Activated CD4-positive, alpha-beta memory T cell treated with anti-CD3 and anti-CD28 coated beads for 36 hours (primary cell): ENCODE measurements around the gene DHRS2. TPM values are rescaled to one million over a fixed set of nuclear protein-coding genes. Genes with fewer than 3 reads are reported as not detected.
"Not testable (repeated sequence)": the region's sequence is repeated elsewhere in the genome, so short reads cannot be mapped to it uniquely, and the experiment has no call there.

Experiments used
- CTCF ChIA-PET: fragments of 350-600 bp; sonication (Branson Sonifier 250); formaldehyde crosslinking; loops from one replicate; lab custom pipeline; 2021; ENCODE audit warnings: antibody characterized with exemption, inconsistent platforms; lab: Charles Lee
- POLR2A ChIA-PET: fragments of 350-600 bp; sonication (Branson Sonifier 250); formaldehyde crosslinking; loops from one replicate; lab custom pipeline; 2021; ENCODE audit warnings: antibody characterized with exemption; lab: Charles Lee
- DNase-seq: peaks from one replicate; pipeline ENCODE4 v3.0.0-alpha.2; 2020
- H3K27ac Mint-ChIP-seq: one replicate; pipeline ENCODE4 v1.8.0; 2021; ENCODE audit warnings: mixed read lengths
- H3K27me3 Mint-ChIP-seq: one replicate; pipeline ENCODE4 v1.8.0; 2021; ENCODE audit warnings: mixed read lengths
- H3K36me3 Mint-ChIP-seq: one replicate; pipeline ENCODE4 v1.8.0; 2021; ENCODE audit warnings: mixed read lengths
- H3K4me1 Mint-ChIP-seq: one replicate; pipeline ENCODE4 v1.8.0; 2021; ENCODE audit warnings: low read depth, mixed read lengths
- H3K4me3 Mint-ChIP-seq: one replicate; pipeline ENCODE4 v1.8.0; 2021; ENCODE audit warnings: mild to moderate bottlenecking, mixed read lengths
- H3K9me3 Mint-ChIP-seq: one replicate; pipeline ENCODE4 v1.8.0; 2021; ENCODE audit warnings: mixed read lengths
- intact Hi-C: fragments of 100-400 bp; cut with micrococcal nuclease; formaldehyde crosslinking; loops from one replicate; pipeline ENCODE4 v1.15.1; 2023
- total RNA-seq, 2 experiments: library from RNA; stranded (reverse); gene quantifications; one replicate each; pipeline ENCODE4 v1.2.3, GENCODE V29; 2021

The DHRS2 gene
- total RNA-seq, 2 experiments from 2014 or later = 2.5 to 2.6 TPM

DNA sequence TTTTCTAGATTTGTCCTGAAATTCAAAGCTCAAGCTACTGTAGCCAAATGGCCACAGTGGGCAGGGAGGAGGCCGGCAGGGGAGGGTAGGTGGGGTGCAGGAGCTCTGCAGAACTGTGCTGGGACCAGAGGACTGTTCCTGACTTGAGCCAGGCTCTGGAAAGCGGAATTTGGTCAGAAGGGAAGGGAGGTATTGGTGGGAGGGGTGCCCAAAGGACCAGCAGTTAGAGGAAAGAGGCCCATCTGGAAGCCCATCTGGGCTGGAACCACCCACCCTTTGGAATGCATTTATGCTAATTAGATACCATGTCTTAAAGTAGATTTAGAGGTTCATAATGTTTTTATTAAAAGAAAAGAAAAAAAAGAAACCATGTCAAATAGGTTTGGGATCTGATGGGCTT, 33.1 kb upstream of the DHRS2 start:
- H3K27ac Mint-ChIP-seq = no peak overlapping the region
- CTCF ChIA-PET = interaction anchor here (1.6 kb wide), 1 partner anchor 29 kb away, joined by 7 read pairs; no protein-coding TSS in a partner anchor
- POLR2A ChIA-PET = no interaction called here

DNA sequence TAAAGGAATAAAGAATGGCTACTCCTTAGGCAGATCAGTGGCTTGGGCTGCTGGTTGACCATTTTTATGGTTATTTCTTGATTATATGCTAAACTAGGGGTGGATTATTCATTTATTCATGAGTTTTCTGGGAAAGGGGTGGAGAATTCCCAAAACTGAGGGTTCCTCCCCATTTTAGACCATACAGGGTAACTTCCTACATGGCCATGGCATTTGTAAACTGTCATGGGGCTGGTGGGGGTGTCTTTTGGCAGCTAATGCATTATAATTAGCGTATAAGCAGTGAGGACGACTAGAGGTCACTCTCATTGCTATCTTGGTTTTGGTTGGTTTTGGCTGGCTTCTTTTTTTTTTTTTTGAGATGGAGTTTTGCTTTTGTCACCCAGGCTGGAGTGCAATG, 32.0 kb upstream of the DHRS2 start:
- DNase-seq = no peak
- peaks cover 3% of the 10 kb centered on the region for H3K36me3 Mint-ChIP-seq
- H3K27ac Mint-ChIP-seq = no peak overlapping the region
- peaks cover 25% of the 10 kb centered on the region for H3K4me1 Mint-ChIP-seq
- peaks cover 7% of the 10 kb centered on the region for H3K9me3 Mint-ChIP-seq
- intact Hi-C loops = no loop called here
- no peaks in the 10 kb centered on the region for H3K27me3 Mint-ChIP-seq
- no peak overlapping the region for H3K4me3 Mint-ChIP-seq
- CTCF ChIA-PET = no interaction called here
- POLR2A ChIA-PET = no interaction called here

More for the DNA sequence above, 33.1 kb upstream of the DHRS2 start:
- DNase-seq = no peak
- Mint-ChIP-seq H3K27me3 (no peaks in the 10 kb centered on the region), H3K4me1 (peaks cover 19% of the 10 kb centered on the region), H3K36me3 (no peaks in the 10 kb centered on the region), H3K4me3 (no peak overlapping the region), H3K9me3 (peaks cover 4% of the 10 kb centered on the region)
- intact Hi-C loops = no loop called here

DNA sequence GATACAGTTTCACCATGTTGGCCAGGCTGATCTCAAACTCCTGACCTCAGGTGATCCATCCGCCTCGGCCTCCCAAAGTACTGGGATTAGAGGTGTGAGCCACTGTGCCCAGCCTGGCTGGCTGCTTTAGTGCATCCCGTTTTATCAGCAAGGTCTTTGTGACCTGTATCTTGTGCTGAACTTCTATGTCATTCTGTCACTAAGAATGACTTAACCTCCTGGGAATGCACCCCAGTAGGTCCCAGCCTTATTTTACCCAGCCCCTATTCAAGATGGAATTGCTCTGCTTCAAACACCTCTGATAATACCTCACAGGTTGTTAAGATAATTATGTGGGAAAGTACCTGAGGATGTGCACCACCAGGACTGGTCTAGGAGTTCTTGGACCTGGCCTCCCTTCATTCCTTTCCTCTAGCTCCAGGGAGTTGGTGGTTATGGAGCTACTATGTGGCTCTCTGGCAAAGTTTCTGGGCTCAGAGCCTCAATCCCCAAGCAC, 31.4 kb upstream of the DHRS2 start:
- H3K4me3 Mint-ChIP-seq = no peak overlapping the region
- peaks cover 5% of the 10 kb centered on the region for H3K36me3 Mint-ChIP-seq
- peaks cover 4% of the 10 kb centered on the region for H3K9me3 Mint-ChIP-seq
- H3K27ac Mint-ChIP-seq = no peak overlapping the region
- POLR2A ChIA-PET = no interaction called here
- H3K4me1 Mint-ChIP-seq = peaks cover 31% of the 10 kb centered on the region
- DNase-seq = no peak
- H3K27me3 Mint-ChIP-seq = no peaks in the 10 kb centered on the region
- CTCF ChIA-PET = interaction anchor here (1.9 kb wide), 1 partner anchor 27 kb away, joined by 14 read pairs; no protein-coding TSS in a partner anchor
- intact Hi-C loops = no loop called here

DNA sequence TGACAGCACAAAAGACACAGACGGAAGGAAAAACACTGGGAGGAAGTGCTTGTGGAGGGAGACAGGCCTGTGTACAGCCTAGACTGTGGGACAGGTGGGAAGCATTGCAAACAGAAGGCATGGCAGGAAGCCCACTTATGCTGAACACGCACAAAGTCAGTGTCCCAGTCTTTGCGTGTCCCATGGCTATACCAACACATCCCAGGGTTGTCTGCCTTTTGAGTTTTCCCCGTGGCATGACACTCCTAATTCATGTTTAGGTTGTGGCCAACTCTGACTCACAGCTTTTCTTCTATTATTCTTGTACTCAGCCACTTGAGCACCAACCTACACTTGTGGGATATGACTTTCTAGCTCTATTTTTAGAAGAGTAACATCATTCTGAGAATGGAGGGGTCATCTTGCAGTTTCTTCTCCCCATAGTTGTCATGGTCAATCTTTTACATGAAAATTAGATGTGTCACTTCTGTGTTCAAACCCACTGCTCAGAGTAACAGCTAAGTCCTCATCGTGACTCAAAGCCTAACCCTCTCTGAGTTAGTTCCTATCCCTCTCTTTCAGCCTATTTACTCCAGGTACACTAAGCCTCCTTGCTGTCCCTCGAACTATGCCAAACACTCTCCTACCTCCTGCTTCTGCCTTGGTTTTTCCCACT, 30.1 kb upstream of the DHRS2 start:
- Mint-ChIP-seq H3K27ac (peak overlapping the region; percentile 87), H3K4me1 (peaks cover 44% of the 10 kb centered on the region), H3K4me3 (no peak overlapping the region), H3K9me3 (peaks cover 4% of the 10 kb centered on the region), H3K27me3 (no peaks in the 10 kb centered on the region), H3K36me3 (peaks cover 6% of the 10 kb centered on the region)
- intact Hi-C loops = loop anchor here (1.0 to 2.0 kb wide), 3 partner anchors 17 to 271 kb away; no protein-coding TSS in a partner anchor
- ChIA-PET CTCF (interaction anchor here (1.6 to 1.9 kb wide), 3 partner anchors 17 to 47 kb away, joined by 7 to 14 read pairs (median 14); no protein-coding TSS in a partner anchor), POLR2A (interaction anchor here (1.0 kb wide), 1 partner anchor 17 kb away, joined by 4 read pairs; no protein-coding TSS in a partner anchor)
- peak; percentile 53 for DNase-seq

DNA sequence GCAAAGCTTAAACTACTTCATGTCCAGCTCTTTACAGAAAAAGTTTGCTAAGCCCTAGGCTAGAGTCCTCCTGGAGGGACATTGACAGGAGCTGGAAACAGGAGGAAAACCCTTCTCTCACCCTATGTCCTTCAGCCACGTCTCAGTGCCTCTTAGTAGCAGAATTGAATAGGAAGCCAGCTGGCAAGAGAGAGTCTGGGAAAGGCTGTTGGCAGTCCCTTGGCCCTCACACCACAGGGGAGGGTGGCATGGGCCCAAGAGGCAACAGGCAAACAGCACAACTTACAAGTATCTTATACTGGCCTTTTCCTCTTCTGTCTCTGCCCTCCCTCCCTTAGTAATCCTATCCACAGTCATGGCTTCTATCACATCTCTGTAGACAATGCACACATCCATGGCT, 27.7 kb upstream of the DHRS2 start:
- no peak for DNase-seq
- H3K27me3 Mint-ChIP-seq = no peaks in the 10 kb centered on the region
- CTCF ChIA-PET = interaction anchor here (0.7 to 2.3 kb wide), 2 partner anchors 20 to 24 kb away, joined by 3 to 9 read pairs; no protein-coding TSS in a partner anchor
- peaks cover 4% of the 10 kb centered on the region for H3K9me3 Mint-ChIP-seq
- intact Hi-C loops = no loop called here
- H3K36me3 Mint-ChIP-seq = peaks cover 6% of the 10 kb centered on the region
- H3K27ac Mint-ChIP-seq = no peak overlapping the region
- POLR2A ChIA-PET = no interaction called here
- H3K4me1 Mint-ChIP-seq = peaks cover 47% of the 10 kb centered on the region
- no peak overlapping the region for H3K4me3 Mint-ChIP-seq

DNA sequence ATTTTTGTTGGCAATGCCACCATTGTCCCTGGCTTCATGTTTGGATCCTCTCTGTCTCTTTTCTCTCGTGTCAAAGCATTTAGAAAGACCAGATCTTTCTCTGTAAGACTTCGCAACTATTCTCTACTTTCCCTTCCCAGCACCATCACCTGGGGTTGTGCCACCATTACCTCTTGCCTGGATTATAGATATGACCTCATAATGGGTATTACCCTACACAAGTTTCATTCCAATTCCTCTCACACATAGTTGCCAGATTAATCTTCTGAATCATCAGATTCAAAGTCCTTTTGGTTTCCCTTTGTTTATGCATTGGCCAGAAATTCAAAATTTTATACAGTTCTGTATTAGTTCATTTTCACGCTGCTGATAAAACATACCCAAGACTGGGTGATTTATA, 27.2 kb upstream of the DHRS2 start:
- POLR2A ChIA-PET = no interaction called here

DNA sequence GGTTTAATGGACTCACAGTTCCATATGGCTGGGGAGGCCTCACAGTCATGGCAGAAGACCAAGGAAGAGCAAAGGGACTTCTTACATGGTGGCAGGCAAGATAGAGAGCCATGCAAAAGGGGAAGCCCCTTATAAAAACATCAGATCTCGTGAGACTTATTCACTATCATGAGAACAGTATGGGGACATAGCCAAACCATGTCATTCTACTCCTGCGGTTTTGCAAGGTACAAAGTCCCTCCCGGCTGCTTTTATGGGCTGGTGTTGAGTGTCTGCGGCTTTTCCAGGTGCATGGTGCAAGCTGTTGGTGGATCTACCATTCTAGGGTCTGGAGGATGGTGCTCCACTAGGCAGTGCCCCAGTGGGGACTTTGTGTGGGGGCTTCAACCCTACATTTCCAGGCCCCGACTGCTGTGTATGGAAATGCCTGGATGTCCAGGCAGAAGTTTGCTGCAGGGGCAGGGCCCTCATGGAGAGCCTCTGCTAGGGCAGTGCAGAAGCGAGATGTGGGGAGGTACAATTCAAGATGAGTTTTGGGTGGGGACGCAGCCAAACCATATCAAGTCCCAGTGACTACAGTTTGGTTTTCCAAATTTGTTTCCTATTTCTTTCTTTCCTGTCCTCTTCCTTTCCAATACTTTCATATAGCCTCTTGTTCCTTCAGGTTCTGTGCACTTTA, 26.6 kb upstream of the DHRS2 start:
- H3K27me3 Mint-ChIP-seq, H3K4me3 Mint-ChIP-seq, DNase-seq, H3K36me3 Mint-ChIP-seq, H3K9me3 Mint-ChIP-seq, POLR2A ChIA-PET, intact Hi-C loops: not testable (repeated sequence)
- Mint-ChIP-seq H3K27ac (peak overlapping the region; percentile 86), H3K4me1 (peaks cover 47% of the 10 kb centered on the region)
- CTCF ChIA-PET = interaction anchor here (2.3 to 6.8 kb wide), 3 partner anchors 21 to 23 kb away, joined by 9 to 72 read pairs (median 16); no protein-coding TSS in a partner anchor

More for the DNA sequence above, 27.2 kb upstream of the DHRS2 start:
- no peak for DNase-seq
- H3K27me3 Mint-ChIP-seq = no peaks in the 10 kb centered on the region
- CTCF ChIA-PET = interaction anchor here (0.7 to 2.3 kb wide), 2 partner anchors 20 to 23 kb away, joined by 3 to 9 read pairs; no protein-coding TSS in a partner anchor
- H3K36me3 Mint-ChIP-seq = peaks cover 6% of the 10 kb centered on the region
- peaks cover 4% of the 10 kb centered on the region for H3K9me3 Mint-ChIP-seq
- H3K27ac Mint-ChIP-seq = peak overlapping the region; percentile 59
- H3K4me1 Mint-ChIP-seq = peaks cover 47% of the 10 kb centered on the region
- intact Hi-C loops = no loop called here
- no peak overlapping the region for H3K4me3 Mint-ChIP-seq

DNA sequence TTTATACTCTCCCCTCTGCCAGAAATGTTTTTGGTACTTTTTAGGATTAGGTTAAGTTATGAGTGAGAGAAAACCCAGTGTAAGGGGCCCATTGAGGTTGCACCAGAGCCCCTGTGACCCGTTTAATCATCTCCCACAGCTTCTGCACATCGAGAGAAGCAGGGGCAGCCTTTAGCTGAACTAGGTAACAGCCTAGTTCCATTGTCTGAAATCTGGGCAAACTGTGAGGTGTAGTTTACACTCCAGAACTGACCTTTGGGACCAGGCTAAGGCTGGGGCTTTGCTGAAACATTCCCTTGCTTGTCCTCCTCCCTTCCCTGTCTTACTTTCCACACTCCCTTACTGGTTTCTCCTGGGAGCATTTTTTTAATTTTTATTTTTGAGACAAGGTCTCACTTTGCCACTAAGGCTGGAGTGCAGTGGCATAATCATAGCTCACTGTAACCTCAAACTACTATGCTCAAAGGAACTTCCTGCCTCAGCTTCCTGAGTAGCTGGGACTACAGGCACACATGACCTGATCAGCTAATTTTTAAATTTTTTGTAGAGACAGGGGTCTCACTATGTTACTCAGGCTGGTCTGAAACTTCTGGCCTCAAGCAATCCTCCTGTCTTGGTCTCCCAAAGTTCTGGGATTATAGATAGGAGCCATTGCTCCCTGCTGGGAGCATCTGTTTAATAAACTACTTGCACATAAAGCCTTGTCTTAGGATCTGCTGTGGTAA, 25.9 kb upstream of the DHRS2 start:
- ChIA-PET CTCF (interaction anchor here (0.7 to 6.8 kb wide), 4 partner anchors 14 to 51 kb away, joined by 3 to 72 read pairs (median 10); no protein-coding TSS in a partner anchor), POLR2A (no interaction called here)
- Mint-ChIP-seq H3K27me3 (no peaks in the 10 kb centered on the region), H3K36me3 (peaks cover 6% of the 10 kb centered on the region), H3K4me1 (peaks cover 47% of the 10 kb centered on the region), H3K27ac (peak overlapping the region; percentile 86), H3K4me3 (no peak overlapping the region), H3K9me3 (peaks cover 4% of the 10 kb centered on the region)
- no peak for DNase-seq
- intact Hi-C loops = no loop called here

DNA sequence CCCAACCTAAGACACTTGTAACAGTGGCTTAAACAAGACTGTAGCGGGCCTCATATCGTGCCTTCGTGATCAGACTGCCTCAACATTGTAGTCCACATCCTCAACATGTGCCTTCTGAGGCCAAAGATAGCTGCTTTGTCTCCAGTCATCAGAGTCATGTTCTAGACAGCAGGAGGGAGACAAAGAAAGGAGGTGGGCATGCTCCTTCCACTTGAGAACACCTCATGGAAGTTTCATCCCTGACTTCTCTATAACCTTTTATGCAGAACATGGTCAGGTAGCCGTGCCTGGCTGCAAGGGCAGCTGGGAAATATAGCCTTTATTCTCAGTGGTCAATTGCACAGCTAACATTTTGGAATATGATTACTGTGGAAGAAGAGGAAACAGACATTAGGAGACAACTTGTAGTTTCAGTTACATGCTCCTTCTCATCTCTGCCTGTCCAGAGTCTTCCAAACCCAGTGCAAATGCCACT, 25.3 kb upstream of the DHRS2 start:
- ChIA-PET CTCF (interaction anchor here (0.7 to 6.8 kb wide), 4 partner anchors 14 to 52 kb away, joined by 3 to 72 read pairs (median 10); no protein-coding TSS in a partner anchor), POLR2A (no interaction called here)
- H3K27ac Mint-ChIP-seq = peak overlapping the region; percentile 86
- intact Hi-C loops = no loop called here
- peaks cover 42% of the 10 kb centered on the region for H3K4me1 Mint-ChIP-seq
- peaks cover 4% of the 10 kb centered on the region for H3K9me3 Mint-ChIP-seq
- peaks cover 6% of the 10 kb centered on the region for H3K36me3 Mint-ChIP-seq
- no peaks in the 10 kb centered on the region for H3K27me3 Mint-ChIP-seq
- H3K4me3 Mint-ChIP-seq = no peak overlapping the region
- no peak for DNase-seq

DNA sequence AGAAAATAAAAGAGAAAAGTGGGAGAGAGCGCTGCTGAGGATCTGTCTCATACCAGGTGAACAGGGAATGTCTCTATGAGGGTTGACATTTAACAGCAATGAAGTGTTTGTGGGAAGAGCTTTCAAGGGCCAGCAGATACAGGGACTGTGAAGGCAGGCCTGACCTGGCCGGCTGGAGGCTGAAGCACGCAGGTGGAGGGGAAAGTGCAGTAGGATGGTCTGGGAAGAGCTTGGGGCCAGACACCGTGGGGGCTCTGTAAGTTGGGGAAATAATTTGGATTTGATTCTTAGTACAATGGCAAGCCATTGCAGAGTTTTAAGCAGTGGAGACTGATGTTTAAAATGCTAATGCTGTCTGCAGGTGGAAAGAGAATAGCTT, 23.8 kb upstream of the DHRS2 start:
- Mint-ChIP-seq H3K4me3 (no peak overlapping the region), H3K9me3 (peaks cover 4% of the 10 kb centered on the region), H3K27ac (no peak overlapping the region), H3K4me1 (peaks cover 28% of the 10 kb centered on the region), H3K36me3 (peaks cover 6% of the 10 kb centered on the region), H3K27me3 (no peaks in the 10 kb centered on the region)
- intact Hi-C loops = no loop called here
- no peak for DNase-seq
- POLR2A ChIA-PET = no interaction called here
- CTCF ChIA-PET = interaction anchor here (1.5 to 6.8 kb wide), 3 partner anchors 20 to 298 kb away, joined by 3 to 72 read pairs (median 16); no protein-coding TSS in a partner anchor

DNA sequence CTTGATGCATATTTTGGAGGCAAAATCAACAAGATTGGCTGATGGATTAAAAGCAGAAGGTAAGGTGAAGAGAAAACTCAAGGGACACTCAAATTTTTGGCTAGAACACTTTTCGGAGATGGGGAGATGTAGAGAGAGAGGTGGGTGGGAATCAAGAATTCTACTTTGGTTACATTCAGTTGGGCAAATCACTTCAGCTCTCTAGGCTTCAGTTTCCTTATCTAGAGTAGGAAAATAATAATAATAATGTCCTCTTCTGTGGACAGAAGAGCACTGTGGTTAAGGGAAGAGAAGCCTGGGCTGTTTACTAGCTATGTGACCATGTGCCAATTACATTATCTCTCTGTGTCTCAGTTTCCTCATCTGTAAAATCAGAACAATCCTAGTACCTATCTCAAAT, 23.4 kb upstream of the DHRS2 start:
- intact Hi-C loops = no loop called here
- POLR2A ChIA-PET = no interaction called here

More for the DNA sequence above, 23.4 kb upstream of the DHRS2 start:
- H3K4me1 Mint-ChIP-seq = peaks cover 27% of the 10 kb centered on the region
- peaks cover 6% of the 10 kb centered on the region for H3K36me3 Mint-ChIP-seq
- DNase-seq = no peak
- no peak overlapping the region for H3K4me3 Mint-ChIP-seq
- H3K27ac Mint-ChIP-seq = no peak overlapping the region
- H3K9me3 Mint-ChIP-seq = peaks cover 4% of the 10 kb centered on the region
- CTCF ChIA-PET = interaction anchor here (1.5 to 6.8 kb wide), 3 partner anchors 19 to 298 kb away, joined by 3 to 72 read pairs (median 16); no protein-coding TSS in a partner anchor
- no peaks in the 10 kb centered on the region for H3K27me3 Mint-ChIP-seq
